ENCODE measurements around the gene PACRG.

The PACRG gene

DNA sequence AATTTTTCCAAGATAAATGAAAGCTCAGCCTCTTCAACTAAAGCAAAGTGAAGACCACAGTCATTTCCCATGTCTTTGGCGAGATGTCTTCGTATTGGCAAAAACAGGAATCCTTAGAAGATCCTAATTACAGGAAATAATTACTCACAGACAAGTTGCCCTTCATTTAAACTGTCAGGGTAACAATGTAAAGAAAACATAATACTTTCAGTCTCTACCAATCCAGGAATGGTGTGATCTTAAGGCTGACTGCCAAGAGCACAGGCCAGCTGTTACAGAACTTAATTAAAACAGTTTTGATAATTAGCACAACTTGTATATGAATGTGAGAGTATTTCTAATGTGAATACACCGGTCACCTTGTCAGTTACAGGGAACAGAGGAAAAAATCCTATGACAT is 292.2 kb downstream of the PACRG start:
- TF ChIP-seq, protein P1, sequence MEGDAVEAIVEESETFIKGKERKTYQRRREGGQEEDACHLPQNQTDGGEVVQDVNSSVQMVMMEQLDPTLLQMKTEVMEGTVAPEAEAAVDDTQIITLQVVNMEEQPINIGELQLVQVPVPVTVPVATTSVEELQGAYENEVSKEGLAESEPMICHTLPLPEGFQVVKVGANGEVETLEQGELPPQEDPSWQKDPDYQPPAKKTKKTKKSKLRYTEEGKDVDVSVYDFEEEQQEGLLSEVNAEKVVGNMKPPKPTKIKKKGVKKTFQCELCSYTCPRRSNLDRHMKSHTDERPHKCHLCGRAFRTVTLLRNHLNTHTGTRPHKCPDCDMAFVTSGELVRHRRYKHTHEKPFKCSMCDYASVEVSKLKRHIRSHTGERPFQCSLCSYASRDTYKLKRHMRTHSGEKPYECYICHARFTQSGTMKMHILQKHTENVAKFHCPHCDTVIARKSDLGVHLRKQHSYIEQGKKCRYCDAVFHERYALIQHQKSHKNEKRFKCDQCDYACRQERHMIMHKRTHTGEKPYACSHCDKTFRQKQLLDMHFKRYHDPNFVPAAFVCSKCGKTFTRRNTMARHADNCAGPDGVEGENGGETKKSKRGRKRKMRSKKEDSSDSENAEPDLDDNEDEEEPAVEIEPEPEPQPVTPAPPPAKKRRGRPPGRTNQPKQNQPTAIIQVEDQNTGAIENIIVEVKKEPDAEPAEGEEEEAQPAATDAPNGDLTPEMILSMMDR (IDR thresholded peaks at IDR 0.05): no peak
- peaks cover 7% of the 10 kb centered on the region for H3K27me3 Mint-ChIP-seq (ENCODE audit: low read depth, poor library complexity)

DNA sequence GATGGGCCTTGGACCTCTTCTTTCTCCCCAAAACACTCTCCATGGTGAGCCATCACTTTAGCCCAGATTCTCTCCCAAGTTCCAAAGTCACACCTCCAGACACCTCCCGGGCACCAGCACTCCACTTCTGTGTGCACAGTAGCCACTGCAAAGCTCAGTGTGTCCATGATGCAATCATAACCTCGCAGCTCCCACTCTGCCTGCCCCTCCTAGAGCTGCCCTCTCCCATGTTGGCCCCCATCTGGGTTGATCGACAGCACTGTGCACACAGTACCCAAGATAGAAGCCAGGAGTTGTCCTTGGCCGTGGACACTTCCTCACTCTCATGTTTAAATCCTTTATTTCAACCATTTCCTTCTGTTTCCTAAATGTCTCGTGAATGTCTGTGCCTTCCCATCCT is 293.3 kb downstream of the PACRG start:
- TF ChIP-seq, protein P1 (IDR thresholded peaks at IDR 0.05): no peak
- Mint-ChIP-seq H3K27me3 (ENCODE audit: low read depth, poor library complexity) (peaks cover 7% of the 10 kb centered on the region), H3K4me3 (peak overlapping the region; percentile 0), H3K36me3 (ENCODE audit: low read depth) (peaks cover 17% of the 10 kb centered on the region), H3K9me3 (peaks cover 30% of the 10 kb centered on the region), H3K27ac (peak overlapping the region; percentile 71), H3K4me1 (peaks cover 32% of the 10 kb centered on the region)
- no peak for DNase-seq

More for the DNA sequence above, 292.2 kb downstream of the PACRG start:
- Mint-ChIP-seq H3K4me3 (no peak overlapping the region), H3K36me3 (ENCODE audit: low read depth) (peaks cover 17% of the 10 kb centered on the region), H3K27ac (peak overlapping the region; percentile 27), H3K4me1 (peaks cover 35% of the 10 kb centered on the region), H3K9me3 (peaks cover 34% of the 10 kb centered on the region)
- no peak for DNase-seq

DNA sequence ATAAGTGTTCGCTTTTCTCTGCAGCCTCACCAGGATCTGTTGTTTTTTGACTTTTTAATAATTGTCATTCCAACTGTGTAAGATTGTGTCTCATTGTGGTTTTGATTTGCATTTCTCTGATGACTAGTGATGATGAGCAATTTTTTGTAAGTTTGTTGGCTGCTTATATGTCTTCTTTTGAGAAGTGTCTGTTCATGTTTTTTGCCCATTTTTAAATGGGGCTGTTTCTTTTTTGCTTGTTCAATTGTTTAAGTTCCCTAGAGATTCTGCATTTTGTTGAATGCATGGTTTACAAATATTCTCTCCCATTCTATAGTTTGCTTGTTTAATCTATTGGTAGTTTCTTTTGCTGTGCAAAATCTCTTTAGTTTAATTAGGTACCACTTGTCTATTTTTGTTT is 295.9 kb downstream of the PACRG start:
- H3K27me3 Mint-ChIP-seq (ENCODE audit: low read depth, poor library complexity): peaks cover 12% of the 10 kb centered on the region
- no peak for DNase-seq
- H3K4me3 Mint-ChIP-seq: no peak overlapping the region
- peaks cover 30% of the 10 kb centered on the region for H3K9me3 Mint-ChIP-seq
- TF ChIP-seq, protein P1 (IDR thresholded peaks at IDR 0.05): no peak
- peaks cover 17% of the 10 kb centered on the region for H3K36me3 Mint-ChIP-seq (ENCODE audit: low read depth)
- H3K27ac Mint-ChIP-seq: no peak overlapping the region
- H3K4me1 Mint-ChIP-seq: peaks cover 29% of the 10 kb centered on the region

DNA sequence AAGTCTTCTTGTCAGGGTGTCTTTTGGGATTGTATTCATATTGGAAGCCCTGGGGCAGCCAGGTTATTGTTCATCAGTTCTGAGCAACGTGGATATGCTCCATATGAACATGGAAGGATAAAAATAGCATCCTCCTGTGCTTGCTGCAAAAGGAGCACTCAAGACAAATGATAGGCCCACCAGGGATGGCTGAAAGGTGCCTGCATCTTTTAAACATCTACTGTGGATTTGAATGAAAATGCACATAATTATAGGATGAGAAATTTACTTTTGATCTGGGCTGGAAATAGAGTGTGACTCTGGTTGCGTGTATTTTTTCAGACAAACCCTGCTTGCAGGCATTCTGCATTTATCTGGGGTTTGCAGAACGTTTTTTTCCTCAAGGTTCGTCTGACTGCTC is 299.1 kb downstream of the PACRG start:
- H3K27me3 Mint-ChIP-seq (ENCODE audit: low read depth, poor library complexity): peaks cover 11% of the 10 kb centered on the region
- peaks cover 32% of the 10 kb centered on the region for H3K9me3 Mint-ChIP-seq
- TF ChIP-seq, protein P1 (IDR thresholded peaks at IDR 0.05): no peak

DNA sequence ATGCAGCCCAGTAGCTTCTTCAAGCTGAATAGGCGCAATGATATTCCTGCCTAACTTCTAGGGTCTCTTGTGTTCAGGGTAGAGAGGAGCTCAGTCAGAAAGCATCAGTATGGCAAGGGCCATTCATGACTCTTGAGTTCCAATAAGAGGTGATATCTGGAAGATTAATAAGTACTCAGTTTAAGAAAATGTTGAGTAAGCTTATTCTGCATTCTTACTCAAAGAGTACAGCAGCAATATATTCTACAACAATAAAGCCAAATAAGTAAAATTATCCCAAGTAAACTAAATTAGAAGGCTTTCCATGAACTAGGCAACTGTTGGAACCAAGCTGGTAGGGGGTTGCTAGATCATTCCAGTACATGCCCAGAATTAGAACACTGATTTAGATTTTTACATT is 303.2 kb downstream of the PACRG start:
- Mint-ChIP-seq H3K27ac (no peak overlapping the region), H3K9me3 (peaks cover 18% of the 10 kb centered on the region), H3K4me3 (no peak overlapping the region), H3K27me3 (ENCODE audit: low read depth, poor library complexity) (peaks cover 7% of the 10 kb centered on the region), H3K4me1 (no peaks in the 10 kb centered on the region), H3K36me3 (ENCODE audit: low read depth) (no peaks in the 10 kb centered on the region)
- DNase-seq: no peak
- TF ChIP-seq, protein P1 (IDR thresholded peaks at IDR 0.05): no peak

More for the DNA sequence above, 299.1 kb downstream of the PACRG start:
- Mint-ChIP-seq H3K36me3 (ENCODE audit: low read depth) (peaks cover 17% of the 10 kb centered on the region), H3K27ac (no peak overlapping the region), H3K4me3 (no peak overlapping the region), H3K4me1 (no peaks in the 10 kb centered on the region)
- DNase-seq: no peak

DNA sequence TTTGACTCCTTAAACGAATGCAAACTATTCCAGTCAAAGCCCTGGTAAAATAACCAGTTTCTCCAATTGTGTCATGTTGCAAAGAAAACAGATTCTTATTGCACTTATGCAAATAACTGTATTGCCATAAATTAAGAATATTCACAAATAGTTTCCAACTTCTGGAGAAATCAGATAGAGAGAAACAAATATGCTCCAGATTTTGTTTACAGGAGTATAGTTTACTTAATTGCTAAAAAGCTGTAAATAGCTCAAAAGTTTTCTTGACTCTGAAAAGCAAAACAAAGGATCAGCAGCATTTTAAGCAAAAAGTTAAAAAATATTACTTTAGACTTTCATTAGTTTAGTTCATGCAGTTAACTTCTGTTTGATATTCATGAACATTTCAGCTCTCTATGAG is 304.2 kb downstream of the PACRG start:
- Mint-ChIP-seq H3K9me3 (peaks cover 18% of the 10 kb centered on the region), H3K4me3 (no peak overlapping the region), H3K27ac (no peak overlapping the region), H3K4me1 (no peaks in the 10 kb centered on the region), H3K27me3 (ENCODE audit: low read depth, poor library complexity) (peaks cover 3% of the 10 kb centered on the region), H3K36me3 (ENCODE audit: low read depth) (no peaks in the 10 kb centered on the region)
- TF ChIP-seq, protein P1 (IDR thresholded peaks at IDR 0.05): no peak
- no peak for DNase-seq

Data from nephron progenitor cell (in vitro differentiated cells).